Vagina (tissue), 2 donors: ENCODE results near the gene ETS1.

ENCODE experiments used
- POLR2A ChIP-seq, 2 donors: fragments of 450-650 bp; IDR thresholded peaks; one replicate each; pipeline ENCODE4 v1.6.1; 2017; ENCODE audit warnings: antibody characterized with exemption in 2 of 2, mild to moderate bottlenecking in 2 of 2, moderate library complexity in 2 of 2
- POLR2AphosphoS5 ChIP-seq, 2 donors: sonication (generic); formaldehyde crosslinking; IDR thresholded peaks; one replicate each; pipeline ENCODE4 v1.9.0; 2017; ENCODE audit warnings: antibody characterized with exemption in 2 of 2, mild to moderate bottlenecking in 2 of 2, low read depth in 1 of 2; ENCODE audit not compliant: insufficient read depth in 1 of 2
- TF ChIP-seq, protein P1 (sequence below), 3 experiments: fragments of 450-650 bp in 2 of 3; fragments of 200-600 bp in 1 of 3; sonication (generic) in 1 of 3; IDR thresholded peaks; one replicate each; pipeline ENCODE4 v1.5.1; 2017 to 2019; ENCODE audit warnings: antibody characterized with exemption in 3 of 3, mild to moderate bottlenecking in 2 of 3, moderate library complexity in 2 of 3

DNA sequence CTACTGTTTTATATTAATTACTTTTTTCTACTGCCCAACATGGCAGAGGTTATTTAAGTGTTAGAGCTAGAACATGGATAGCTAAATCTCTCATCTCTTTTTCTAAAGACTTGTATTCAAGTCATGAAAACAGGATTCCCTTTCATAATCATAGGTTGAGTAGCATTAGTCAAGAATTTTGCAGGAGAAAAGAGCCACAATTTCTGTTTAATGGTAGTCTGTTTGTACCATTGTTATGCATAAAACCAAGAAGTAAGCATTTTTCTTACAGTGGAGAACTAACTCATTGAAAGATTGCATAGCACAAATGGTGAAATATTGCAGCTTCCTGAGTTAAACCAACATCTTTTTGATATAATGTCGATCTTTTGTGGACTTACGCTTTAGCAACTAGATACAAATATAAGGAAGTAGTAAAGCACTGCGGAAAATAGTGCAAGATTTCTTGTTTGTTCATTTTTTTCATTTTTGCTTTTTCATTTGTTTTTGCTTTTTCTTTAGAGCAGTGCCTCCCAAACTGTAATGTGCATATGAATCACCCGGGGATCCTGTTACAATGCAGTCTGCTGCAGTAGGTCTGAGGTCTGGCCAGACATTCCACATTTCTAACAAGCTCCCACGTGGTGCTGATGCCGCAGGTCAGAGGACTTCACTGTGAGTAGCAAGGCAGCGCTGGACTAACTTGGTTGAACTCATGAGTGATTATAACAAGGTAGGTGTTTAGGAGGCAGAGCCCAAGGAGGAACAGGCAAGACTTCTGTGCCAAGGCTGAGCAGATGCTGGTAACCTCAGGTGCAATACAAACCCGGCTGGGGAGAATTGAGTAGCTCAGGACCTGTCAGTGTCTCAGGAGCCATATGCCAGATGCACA, 4.6 kb downstream of the ETS1 start:
- TF ChIP-seq POLR2A (IDR thresholded peaks at IDR 0.05): no peak
- TF ChIP-seq, protein P1, sequence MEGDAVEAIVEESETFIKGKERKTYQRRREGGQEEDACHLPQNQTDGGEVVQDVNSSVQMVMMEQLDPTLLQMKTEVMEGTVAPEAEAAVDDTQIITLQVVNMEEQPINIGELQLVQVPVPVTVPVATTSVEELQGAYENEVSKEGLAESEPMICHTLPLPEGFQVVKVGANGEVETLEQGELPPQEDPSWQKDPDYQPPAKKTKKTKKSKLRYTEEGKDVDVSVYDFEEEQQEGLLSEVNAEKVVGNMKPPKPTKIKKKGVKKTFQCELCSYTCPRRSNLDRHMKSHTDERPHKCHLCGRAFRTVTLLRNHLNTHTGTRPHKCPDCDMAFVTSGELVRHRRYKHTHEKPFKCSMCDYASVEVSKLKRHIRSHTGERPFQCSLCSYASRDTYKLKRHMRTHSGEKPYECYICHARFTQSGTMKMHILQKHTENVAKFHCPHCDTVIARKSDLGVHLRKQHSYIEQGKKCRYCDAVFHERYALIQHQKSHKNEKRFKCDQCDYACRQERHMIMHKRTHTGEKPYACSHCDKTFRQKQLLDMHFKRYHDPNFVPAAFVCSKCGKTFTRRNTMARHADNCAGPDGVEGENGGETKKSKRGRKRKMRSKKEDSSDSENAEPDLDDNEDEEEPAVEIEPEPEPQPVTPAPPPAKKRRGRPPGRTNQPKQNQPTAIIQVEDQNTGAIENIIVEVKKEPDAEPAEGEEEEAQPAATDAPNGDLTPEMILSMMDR (IDR thresholded peaks at IDR 0.05): no peak
- no peak for TF ChIP-seq POLR2AphosphoS5 (IDR thresholded peaks at IDR 0.05; ENCODE audit: insufficient read depth in 1 of 2, low read depth in 1 of 2)
